ENCODE measurements around the gene TAL2.

DNA sequence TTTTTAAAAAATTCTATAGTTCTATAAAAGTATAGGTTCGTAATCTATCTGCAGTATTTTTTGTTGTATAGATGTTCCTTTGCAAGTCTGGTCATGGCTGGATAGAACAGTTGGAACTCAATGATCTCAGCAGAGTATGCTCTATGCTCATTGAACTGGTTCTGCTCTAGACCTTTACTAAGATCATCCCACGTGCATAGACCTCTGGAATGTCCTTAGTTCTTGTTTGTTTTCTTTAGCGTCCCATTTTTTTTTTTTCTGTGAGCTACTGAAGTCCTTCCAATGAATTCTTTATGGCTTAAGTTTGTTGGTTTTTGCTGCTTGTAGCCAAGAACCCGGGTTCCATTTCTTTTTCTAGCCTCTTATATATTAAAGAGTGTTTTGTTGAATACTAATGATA lies 35.6 kb downstream of the TAL2 start:
- no peak for TF ChIP-seq POLR2A (IDR thresholded peaks at IDR 0.05; ENCODE audit: low read length)
- TF ChIP-seq GATA1 (IDR thresholded peaks at IDR 0.05; ENCODE audit: low read depth, low read length) = no peak
